ENCODE data around the gene PRICKLE4.

DNA sequence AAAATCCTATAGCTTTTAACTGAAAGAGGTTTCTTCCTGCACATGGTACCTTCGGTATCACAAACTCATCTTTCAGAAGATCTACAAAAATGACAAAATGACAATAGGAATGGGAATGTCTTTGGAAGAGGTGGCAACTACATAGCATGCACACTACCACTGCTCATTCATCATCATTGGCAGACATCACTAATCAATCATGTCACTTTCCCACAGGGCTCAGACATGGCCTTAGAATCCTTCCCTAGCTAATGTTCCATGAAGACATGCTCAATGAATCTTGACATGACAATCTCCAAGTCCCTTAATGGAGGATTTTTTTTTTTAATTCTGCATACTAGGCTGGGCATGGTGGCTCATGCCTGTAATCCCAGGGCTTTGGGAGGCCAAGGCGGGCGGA is 30.2 kb upstream of the PRICKLE4 start:
- no peak for TF ChIP-seq CTCF (IDR thresholded peaks at IDR 0.05)
- no peak for TF ChIP-seq POLR2AphosphoS5 (IDR thresholded peaks at IDR 0.05; ENCODE audit: low read depth, low read length)
- TF ChIP-seq, protein P1, sequence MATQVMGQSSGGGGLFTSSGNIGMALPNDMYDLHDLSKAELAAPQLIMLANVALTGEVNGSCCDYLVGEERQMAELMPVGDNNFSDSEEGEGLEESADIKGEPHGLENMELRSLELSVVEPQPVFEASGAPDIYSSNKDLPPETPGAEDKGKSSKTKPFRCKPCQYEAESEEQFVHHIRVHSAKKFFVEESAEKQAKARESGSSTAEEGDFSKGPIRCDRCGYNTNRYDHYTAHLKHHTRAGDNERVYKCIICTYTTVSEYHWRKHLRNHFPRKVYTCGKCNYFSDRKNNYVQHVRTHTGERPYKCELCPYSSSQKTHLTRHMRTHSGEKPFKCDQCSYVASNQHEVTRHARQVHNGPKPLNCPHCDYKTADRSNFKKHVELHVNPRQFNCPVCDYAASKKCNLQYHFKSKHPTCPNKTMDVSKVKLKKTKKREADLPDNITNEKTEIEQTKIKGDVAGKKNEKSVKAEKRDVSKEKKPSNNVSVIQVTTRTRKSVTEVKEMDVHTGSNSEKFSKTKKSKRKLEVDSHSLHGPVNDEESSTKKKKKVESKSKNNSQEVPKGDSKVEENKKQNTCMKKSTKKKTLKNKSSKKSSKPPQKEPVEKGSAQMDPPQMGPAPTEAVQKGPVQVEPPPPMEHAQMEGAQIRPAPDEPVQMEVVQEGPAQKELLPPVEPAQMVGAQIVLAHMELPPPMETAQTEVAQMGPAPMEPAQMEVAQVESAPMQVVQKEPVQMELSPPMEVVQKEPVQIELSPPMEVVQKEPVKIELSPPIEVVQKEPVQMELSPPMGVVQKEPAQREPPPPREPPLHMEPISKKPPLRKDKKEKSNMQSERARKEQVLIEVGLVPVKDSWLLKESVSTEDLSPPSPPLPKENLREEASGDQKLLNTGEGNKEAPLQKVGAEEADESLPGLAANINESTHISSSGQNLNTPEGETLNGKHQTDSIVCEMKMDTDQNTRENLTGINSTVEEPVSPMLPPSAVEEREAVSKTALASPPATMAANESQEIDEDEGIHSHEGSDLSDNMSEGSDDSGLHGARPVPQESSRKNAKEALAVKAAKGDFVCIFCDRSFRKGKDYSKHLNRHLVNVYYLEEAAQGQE (IDR thresholded peaks at IDR 0.05; ENCODE audit: insufficient read depth in 1 of 2, low read depth in 2 of 2, low read length in 1 of 2), result no peak
- no peak for TF ChIP-seq SIN3A (IDR thresholded peaks at IDR 0.05; ENCODE audit: borderline replicate concordance, insufficient read depth, low read depth, low read length)
- TF ChIP-seq TCF7L2 (IDR thresholded peaks at IDR 0.05; ENCODE audit: low read depth, low read length), result no peak

Measured in Panc1 (cell line).